ENCODE results near the gene CD38. TPM values are rescaled to one million over a fixed set of nuclear protein-coding genes. Genes with fewer than 3 reads are reported as not detected.

CD38 gene
- total RNA-seq, 1 donor from 2014 or later: 9.4 TPM

DNA sequence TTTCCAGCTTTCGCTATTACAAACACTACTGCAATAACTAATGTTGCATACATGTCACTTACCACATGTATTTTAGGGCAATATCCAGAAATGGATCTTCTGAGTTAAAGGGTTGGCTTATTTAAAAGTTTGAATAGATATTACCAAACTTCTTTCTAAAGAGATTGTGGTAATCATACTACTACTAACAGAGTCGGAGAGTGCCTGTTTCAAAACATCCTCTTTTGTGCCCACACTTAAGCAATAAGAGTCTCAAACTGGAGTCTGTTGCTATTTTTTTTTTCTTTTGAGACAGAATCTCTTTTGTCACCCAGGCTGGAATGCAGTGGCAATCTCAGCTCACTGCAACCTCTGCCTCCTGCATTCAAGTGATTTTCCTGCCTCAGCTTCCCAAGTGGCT lies 124.6 kb downstream of the CD38 start:
- no peak for DNase-seq

Other genes starting within 250 kb of the CD38 start
- 109 and 156 TPM in 2 replicates for gene FBXL5, start 123.0 kb upstream of the CD38 start, total RNA-seq
- gene FAM200B, start 96.5 kb upstream of the CD38 start, total RNA-seq: 33.0 and 44.6 TPM in 2 replicates
- gene BST1, start 75.3 kb upstream of the CD38 start, total RNA-seq: 41.0 and 49.0 TPM in 2 replicates
- gene FGFBP1, start 160.4 kb downstream of the CD38 start, total RNA-seq: not detected in 2 replicates
- not detected in 2 replicates for gene FGFBP2, start 184.8 kb downstream of the CD38 start, total RNA-seq